Hematopoietic multipotent progenitor cell treated with erythropoietin and hydrocortisone succinate and interleukin-3 and kit ligand, for 4 days (in vitro differentiated cells): ENCODE data around the gene CD244.
"Not testable (repeated sequence)": the region's sequence is repeated elsewhere in the genome, so short reads cannot be mapped to it uniquely, and the experiment has no call there.

ENCODE experiments used
- DNase-seq: peaks from one replicate; pipeline ENCODE4 v3.0.0-alpha.2; 2015

CD244 gene

GRCh38 chr1:160808289-160808688 lies 54.4 kb downstream of the CD244 start:
- no peak for DNase-seq

- DNase-seq = no peak
Measured at GRCh38 chr1:160807738-160808137, 54.9 kb downstream of the CD244 start.

GRCh38 chr1:160807247-160807646 lies 55.4 kb downstream of the CD244 start:
- peak; percentile 16 for DNase-seq

DNA sequence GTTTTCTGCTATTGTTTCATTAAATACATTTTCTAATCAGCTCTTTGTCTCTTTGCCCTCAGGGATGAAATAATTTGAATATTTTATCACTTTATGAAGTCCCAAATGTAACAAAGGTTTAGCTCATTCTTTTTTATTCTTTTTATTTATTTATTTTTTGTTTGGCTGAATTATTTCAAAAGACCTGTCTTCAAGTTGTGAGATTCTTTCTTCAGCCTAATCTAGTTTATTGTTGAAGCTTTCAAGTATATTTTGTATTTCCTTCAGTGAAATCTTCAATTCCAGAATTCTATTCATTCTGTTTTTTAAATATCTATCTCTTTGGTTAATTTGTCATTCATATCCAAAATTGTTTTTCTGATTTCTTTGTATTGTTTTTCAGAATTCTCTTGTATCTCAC lies 55.9 kb downstream of the CD244 start:
- no peak for DNase-seq

DNA sequence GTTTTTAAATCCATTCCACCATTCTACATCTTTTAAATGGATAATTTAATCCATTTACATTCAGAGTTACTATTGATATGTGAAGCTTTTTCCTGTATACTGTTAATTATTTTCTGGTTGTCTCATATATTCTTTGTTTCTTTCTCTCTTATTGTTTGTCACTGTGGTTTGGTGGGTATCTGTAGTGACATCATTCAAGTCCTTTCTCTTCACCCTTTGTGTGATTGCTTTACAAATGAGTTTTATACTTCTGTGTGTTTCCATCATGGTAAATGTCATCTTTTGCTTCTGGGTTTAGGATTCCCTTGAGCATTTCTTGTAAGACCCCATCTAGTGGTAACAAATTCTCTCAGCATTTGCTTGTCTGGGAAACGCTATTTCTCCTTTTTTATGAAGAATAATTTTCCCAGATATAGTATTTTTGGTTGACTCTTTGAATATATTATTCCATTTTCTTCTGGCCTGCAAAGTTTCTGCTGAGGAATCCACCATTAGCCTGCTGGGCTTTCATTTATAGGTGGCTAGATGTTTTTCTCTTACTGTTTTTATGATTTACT lies 56.5 kb downstream of the CD244 start:
- DNase-seq = no peak

- no peak for DNase-seq
Measured at GRCh38 chr1:160801836-160802580, 60.7 kb downstream of the CD244 start.

DNA sequence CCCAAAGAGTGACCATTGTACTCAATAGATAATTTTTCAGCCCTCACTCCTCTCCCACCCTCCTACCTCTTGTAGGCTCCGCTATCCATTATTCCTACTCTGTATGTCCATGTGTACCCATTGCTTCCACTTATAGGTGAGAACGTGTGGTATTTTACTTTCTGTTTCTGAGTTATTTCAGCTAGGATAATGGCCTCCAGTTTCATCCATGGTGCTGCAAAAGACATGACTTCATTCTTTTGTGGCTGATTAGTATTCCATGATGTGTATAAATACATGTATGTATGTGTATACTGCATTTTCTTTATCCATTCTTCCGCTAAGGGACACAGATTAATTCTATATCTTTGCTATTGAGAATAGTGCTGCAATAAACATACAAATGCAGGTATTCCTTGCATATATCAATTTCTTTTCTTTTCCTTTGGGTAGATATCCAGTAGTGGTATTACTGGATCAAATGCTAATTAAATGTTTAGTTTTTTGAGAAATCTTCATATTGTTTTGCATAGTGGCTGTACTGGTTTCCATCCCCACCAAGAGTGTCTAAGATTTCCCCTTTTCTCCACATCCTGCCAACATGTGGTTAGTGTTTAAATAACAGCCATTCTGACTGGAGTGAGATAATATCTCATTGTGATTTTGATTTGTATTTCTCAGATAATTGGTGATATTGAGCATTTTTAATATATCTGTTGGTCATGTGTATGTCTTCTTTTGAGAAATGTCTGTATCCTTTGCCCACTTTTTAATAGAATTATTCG lies 61.9 kb downstream of the CD244 start:
- DNase-seq = peak; percentile 44

DNA sequence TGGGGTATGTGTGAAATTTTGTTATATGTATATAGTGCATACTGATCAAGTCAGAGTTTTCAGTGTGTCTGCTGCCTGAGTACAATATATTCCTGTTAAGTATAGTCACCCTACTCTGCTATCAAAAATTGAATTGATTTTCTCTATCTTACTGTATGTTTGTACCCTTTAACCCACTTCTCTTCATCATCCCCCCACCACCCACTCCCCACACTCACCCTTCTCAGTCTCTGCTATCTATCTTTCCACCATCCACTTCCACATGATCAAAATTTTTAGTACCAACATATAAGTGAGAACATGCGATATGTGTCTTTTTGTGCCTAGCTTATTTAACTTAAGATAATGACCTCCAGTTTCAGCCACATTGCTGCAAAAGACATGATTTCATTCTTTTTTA lies 62.5 kb downstream of the CD244 start:
- no peak for DNase-seq

DNA sequence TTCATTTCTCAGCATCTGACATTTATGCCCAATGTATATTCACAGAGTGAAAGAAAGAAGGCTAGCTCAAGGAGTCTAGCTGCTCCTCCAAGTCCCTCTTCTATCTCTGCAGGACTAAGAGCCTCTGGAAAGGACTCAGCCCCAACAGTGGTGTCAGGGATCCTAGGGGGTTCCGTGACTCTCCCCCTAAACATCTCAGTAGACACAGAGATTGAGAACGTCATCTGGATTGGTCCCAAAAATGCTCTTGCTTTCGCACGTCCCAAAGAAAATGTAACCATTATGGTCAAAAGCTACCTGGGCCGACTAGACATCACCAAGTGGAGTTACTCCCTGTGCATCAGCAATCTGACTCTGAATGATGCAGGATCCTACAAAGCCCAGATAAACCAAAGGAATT lies 63.0 kb downstream of the CD244 start:
- no peak for DNase-seq

- no peak for DNase-seq
Measured at GRCh38 chr1:160798439-160798838, 64.2 kb downstream of the CD244 start.

DNA sequence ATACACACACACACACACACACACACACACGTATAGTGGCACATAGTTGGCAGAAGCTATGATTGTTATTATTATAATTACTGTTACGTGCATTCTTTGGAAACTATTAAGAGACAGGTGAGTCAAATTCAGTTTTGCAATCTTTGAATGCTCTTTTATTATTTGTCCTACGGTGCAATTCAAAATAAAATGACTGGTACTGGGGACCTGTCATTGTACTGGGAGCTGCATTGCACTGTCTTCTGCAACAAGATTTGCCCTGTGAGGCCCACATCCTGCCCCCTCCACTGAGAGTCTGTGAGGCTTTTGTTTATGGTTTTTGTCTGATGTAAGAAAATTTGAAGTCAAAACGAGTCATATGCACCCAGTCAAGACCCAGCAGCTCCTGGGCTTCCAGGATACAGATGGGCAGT lies 64.8 kb downstream of the CD244 start:
- no peak for DNase-seq

- DNase-seq = no peak
Measured at GRCh38 chr1:160797271-160797709, 65.4 kb downstream of the CD244 start.

DNA sequence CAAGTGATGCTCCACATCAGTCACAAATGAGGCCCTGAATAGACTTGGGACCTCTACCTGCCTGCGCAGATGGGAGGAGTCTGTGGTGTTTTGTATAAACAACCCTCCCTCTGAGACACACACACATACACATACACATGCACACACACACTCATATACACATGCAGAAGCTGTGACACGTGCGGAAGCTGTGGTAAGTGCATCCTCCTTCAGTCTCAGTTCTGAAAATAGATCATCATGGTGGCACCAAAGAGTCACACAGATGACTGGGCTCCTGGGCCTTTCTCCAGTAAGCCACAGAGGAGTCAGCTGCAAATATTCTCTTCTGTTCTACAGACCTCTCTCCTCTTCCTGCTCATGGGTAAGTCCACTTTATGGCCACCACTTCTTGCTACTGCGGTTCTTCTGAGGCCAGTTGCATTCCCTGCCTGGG lies 66.7 kb downstream of the CD244 start, which contains the start of gene LY9:
Gene LY9 (plus strand): TSS at position 224 of the 433 bp plus-strand sequence. CDS start 14 bp downstream, at position 238.
- no peak for DNase-seq

GRCh38 chr1:160794376-160794775 lies 68.3 kb downstream of the CD244 start:
- DNase-seq = no peak

DNA sequence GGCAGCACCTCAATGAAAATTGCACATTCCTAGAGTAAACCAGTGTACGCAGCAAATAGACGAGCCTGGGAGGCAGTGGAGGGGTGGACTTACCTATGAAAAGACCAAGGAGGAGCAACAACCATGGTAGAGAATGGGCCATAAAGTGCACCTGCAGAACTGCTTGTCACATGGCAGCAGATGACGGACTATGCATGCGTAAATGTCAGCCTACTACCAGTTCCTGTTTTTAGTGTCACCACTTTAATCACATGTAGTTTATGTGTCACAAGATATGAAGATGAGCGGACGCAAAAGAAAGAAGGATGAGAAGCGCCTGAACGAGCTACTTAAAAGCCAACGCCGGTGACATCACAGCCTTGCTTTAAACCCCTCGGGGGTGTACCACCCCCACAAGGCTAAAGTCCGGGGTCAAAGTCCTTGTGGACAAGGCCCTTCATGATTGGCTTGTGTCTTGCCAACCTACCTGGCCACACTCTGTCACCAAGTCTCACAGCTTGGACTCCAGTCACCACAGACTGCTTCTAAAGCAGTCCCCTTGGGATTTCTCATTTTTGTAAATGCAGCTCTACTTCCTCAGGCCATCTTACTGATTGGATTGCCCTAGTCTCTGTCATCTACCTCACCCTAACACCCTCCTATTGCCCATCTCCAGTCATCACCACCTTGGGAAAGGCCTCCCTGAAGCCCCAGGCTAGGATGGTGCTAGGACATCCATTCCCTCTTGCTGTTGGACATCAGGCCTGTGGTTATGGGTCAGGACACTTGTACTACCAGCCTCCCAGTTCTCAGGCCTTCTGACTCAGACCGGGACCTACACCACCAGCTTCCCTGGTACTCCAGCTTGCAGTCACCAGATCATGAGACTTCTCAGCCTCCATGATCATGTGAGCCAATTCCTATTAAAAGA lies 72.7 kb downstream of the CD244 start:
- no peak for DNase-seq

DNA sequence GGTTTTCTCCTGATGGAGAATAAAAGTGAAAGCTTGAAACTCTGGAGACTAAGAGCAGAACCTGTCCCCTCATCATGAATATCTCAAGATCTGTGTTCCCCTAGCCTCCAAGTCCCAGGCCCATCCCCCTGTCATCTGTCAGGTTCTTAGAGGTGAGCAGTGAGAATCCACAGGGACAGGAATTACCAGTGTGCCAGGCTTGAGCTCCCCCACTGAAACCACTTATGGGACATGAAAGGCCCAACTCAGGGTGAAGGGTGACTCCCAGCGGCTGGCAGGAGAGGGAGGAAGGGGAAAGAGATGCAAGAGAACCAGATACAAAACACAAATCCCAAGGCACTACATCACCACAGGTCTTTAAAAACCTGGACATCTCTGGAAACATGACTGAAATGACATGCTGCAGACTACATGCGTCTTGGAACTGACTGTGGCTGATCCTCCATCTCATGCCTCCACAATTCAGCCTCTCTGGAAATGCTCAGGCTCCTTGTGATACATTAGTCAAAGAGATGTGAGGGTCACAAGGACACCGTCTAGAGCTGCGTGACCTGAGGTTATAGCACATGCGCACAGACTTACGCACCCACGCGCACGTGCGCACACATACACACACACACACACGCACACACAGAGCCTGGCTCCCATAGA lies 73.5 kb downstream of the CD244 start:
- DNase-seq = no peak

DNA sequence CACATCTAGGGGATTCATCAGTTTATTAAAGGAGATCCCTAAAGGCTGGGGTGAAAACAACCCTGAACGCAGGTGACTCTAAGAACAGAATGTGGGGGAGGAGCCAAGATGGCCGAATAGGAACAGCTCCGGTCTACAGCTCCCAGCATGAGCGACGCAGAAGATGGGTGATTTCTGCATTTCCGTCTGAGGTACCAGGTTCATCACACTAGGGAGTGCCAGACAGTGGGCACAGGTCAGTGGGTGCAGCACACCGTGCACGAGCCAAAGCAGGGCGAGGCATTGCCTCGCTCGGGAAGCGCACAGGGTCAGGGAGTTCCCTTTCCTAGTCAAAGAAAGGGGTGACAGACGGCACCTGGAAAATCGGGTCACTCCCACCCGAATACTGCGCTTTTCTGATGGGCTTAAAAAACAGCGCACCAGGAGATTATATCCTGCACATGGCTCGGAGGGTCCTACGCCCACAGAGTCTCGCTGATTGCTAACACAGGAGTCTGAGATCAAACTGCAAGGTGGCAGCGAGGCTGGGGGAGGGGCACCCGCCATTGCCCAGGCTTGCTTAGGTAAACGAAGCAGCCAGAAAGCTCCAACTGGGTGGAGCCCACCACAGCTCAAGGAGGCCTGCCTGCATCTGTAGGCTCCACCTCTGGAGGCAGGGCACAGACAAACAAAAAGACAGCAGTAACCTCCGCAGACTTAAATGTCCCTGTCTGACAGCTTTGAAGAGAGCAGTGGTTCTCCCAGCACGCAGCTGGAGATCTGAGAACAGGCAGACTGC lies 79.5 kb downstream of the CD244 start:
- not testable (repeated sequence) for DNase-seq

DNA sequence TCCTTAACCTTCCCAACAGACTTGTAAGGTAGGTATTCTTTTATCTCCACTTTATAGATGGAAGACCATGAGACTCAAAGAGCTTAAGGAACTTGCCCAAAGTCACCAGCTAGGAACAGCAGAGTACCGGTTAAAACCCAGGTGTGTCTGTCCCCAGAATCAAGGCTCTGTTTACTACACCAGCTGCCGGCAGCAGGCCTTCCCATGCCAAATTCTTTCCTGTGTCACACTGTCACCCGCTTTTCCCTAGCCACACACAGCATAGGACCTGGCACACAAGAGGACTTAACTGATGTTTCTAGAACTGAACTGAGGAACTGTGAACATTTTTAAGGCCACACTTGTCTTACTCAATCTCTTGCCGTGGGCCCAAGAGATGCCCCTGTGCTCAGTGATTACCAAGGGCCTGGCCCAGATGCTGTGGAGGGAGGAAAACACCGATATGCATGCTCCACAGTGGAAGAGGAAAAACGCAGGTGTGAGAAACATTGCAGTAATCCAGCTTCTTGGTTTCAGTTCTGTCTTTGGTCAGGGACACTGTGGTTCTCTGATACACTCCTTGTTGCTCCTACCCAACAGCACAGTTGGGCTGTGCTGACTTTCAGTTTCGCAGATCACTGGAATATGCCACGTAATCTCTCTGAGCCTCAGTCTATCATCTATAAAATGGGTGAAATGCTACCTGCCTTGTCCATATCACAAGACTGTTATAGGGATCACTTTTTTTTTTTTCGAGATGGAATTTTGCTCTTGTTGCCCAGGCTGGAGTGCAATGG lies 80.6 kb downstream of the CD244 start:
- DNase-seq = no peak

DNA sequence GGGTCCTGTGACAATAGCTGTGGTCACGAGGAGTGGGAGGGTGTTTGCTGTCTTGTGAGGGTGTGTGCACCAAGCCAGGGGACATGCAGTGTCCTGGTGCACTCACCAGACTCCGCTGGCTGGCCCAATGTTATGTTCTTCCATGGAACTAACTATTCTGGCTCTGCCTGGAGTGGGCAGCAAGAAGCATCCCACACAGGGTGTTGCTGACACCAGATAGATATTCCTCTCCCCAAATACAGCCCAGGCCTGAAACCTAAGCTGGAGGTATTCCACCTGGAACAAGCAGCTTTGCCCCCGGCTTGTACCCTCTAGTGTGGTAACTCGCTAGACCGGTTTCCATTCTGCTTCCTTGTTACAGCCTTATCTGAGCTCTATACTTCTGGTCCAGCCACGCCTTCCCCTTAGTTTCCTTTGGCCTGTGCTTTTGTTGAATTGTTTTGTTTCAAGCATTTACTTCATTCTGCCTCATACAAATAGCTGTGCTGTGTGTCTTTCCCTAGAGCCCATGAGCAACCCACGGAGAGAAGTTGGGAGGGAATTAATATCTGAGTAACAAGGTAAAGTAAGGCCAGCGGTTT lies 81.4 kb downstream of the CD244 start:
- DNase-seq = peak; percentile 49

DNA sequence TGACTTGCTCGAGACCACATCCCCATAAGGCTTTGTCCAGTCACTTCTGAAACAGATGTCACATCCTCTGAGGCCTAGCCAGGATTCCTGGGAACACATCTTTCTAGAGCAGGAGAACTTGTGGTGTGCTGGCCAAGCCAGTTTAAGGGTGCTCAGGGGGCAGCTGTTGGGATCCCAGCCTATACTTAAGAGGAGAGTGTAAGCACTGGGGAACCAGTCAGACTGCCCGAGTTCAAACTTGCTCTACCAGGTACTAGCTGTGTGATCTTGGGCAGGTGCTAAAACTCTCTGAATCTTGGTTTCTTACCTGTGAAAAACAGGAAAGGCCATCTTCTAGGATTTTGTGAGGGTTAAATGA lies 82.3 kb downstream of the CD244 start:
- DNase-seq = no peak
